Measurements from ENCODE around the gene AOPEP.

Gene AOPEP

DNA sequence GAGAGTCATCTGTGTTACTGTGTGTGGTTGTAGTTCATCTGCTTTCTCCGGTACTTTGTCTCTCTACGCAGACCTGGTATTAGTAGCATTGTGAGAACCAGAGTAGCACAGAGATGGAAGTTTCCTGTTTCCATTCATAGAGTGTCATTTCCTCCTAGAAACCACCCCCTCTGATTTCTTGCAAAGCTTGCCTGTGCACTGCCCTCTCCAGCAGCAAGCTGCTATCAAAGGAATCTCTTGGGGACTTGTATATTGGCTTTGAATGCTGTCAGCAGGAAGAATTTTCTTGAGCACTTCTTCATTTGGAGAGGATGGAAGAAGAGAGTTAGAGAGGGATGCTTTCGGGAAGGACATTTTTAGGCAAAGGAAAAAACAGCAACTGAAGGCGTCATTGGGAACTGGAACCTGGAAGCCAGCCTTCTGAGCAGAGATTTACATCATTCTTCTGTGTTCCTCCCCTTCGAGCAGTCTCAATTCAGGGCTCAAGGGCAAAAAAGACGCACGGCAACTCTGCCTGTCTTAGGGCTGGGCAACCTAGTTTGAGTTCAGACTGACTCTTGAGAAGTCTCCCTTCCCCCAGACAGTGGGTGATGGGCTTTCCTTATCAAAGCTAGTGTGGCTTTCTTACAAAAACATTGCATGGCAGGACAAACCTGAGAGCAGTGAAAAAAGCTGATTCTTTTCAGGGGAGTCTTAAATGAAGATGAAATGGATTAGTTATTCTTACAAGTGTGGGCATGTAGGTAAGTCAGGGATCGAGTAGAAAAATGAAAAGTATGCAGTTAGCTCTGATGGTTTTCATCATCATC, 226.3 kb downstream of the AOPEP start:
- Histone ChIP-seq H4K20me1 (ENCODE audit: insufficient read depth, low read length) (no peaks in the 10 kb centered on the region), H3K79me2 (ENCODE audit: insufficient read depth, low read length) (no peaks in the 10 kb centered on the region), H3K9ac (ENCODE audit: low read length) (no peak overlapping the region), H3K27ac (ENCODE audit: low read depth, low read length, poor library complexity, severe bottlenecking) (no peak overlapping the region), H3K4me3 (ENCODE audit: low read depth, low read length, poor library complexity, severe bottlenecking) (no peak overlapping the region), H3K4me2 (ENCODE audit: low read length) (peak overlapping the region; percentile 13; the same call in 1 of the 2 replicates), H3K9me3 (ENCODE audit: low read length) (no peaks in the 10 kb centered on the region), H3K4me1 (ENCODE audit: insufficient read depth, low read length, severe bottlenecking) (peaks cover 8% of the 10 kb centered on the region), H3K36me3 (ENCODE audit: insufficient read depth, low read length) (peaks cover 12% of the 10 kb centered on the region; the same call in 1 of the 2 replicates), H2AFZ (ENCODE audit: low read length) (no peak overlapping the region), H3K9me2 (ENCODE audit: low read depth, low read length) (no peaks in the 10 kb centered on the region), H3K27me3 (ENCODE audit: insufficient read depth, low read length) (no peaks in the 10 kb centered on the region), H3F3A (ENCODE audit: insufficient read depth, low read length) (no peaks in the 10 kb centered on the region)
- TF ChIP-seq, protein P1, sequence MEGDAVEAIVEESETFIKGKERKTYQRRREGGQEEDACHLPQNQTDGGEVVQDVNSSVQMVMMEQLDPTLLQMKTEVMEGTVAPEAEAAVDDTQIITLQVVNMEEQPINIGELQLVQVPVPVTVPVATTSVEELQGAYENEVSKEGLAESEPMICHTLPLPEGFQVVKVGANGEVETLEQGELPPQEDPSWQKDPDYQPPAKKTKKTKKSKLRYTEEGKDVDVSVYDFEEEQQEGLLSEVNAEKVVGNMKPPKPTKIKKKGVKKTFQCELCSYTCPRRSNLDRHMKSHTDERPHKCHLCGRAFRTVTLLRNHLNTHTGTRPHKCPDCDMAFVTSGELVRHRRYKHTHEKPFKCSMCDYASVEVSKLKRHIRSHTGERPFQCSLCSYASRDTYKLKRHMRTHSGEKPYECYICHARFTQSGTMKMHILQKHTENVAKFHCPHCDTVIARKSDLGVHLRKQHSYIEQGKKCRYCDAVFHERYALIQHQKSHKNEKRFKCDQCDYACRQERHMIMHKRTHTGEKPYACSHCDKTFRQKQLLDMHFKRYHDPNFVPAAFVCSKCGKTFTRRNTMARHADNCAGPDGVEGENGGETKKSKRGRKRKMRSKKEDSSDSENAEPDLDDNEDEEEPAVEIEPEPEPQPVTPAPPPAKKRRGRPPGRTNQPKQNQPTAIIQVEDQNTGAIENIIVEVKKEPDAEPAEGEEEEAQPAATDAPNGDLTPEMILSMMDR (IDR thresholded peaks at IDR 0.05; ENCODE audit: low read length): no peak
- TF ChIP-seq EZH2 (IDR thresholded peaks at IDR 0.05; ENCODE audit: borderline replicate concordance, low read length): no peak

DNA sequence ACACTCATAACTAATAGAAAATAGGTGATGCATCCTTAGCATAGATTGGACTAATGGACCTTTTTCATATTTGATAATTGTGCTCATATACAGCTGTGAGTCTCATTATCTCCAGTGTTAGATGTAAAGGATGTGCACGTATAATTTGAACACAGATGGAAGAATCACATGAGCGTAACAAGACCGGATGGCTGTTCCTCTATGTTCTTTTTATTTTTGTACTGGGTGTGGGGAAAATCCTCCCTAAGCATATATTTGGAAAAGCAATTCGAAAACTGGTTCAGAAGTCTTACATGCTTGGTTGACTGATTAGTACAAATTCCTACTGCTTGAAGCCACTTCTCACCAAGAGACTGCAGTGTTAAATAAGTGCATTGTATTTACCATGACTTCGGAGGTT, 230.2 kb downstream of the AOPEP start:
- H3K4me1 ChIP-seq (ENCODE audit: insufficient read depth, low read length, severe bottlenecking): peaks cover 8% of the 10 kb centered on the region
- H3K9ac ChIP-seq (ENCODE audit: low read length): no peak overlapping the region
- no peak overlapping the region for H3K4me3 ChIP-seq (ENCODE audit: low read depth, low read length, poor library complexity, severe bottlenecking)
- H3K27ac ChIP-seq (ENCODE audit: low read depth, low read length, poor library complexity, severe bottlenecking): no peak overlapping the region
- no peaks in the 10 kb centered on the region for H3F3A ChIP-seq (ENCODE audit: insufficient read depth, low read length)
- H3K27me3 ChIP-seq (ENCODE audit: insufficient read depth, low read length): no peaks in the 10 kb centered on the region
- no peaks in the 10 kb centered on the region for H3K9me2 ChIP-seq (ENCODE audit: low read depth, low read length)
- H3K79me2 ChIP-seq (ENCODE audit: insufficient read depth, low read length): no peaks in the 10 kb centered on the region
- H4K20me1 ChIP-seq (ENCODE audit: insufficient read depth, low read length): no peaks in the 10 kb centered on the region
- H3K4me2 ChIP-seq (ENCODE audit: low read length): no peak overlapping the region
- H3K36me3 ChIP-seq (ENCODE audit: insufficient read depth, low read length): peaks cover 12% of the 10 kb centered on the region; the same call in 1 of the 2 replicates
- no peak for TF ChIP-seq EZH2 (IDR thresholded peaks at IDR 0.05; ENCODE audit: borderline replicate concordance, low read length)
- TF ChIP-seq, protein P1 (IDR thresholded peaks at IDR 0.05; ENCODE audit: low read length): no peak
- H3K9me3 ChIP-seq (ENCODE audit: low read length): no peaks in the 10 kb centered on the region
- no peak overlapping the region for H2AFZ ChIP-seq (ENCODE audit: low read length)

DNA sequence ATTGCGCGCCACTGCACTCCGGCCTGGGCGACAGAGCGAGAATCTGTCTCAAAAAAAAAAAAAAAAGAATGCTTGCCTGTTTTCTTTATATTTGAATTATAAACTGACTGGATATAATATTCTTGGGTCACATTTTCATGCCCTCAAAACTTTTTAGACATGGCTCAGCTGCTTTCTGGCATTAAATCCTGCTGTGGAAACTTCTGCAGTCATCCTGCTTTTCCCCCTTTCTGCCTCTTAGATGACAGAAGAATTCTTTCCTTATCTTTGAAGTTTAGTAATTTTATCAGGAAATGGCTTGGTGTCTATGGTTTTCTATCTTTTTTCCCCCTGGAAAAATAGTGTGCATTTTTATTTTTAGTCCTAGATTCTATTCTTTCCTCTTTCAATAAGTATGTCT, 234.5 kb downstream of the AOPEP start:
- H3K27me3 ChIP-seq (ENCODE audit: insufficient read depth, low read length): no peaks in the 10 kb centered on the region
- no peak overlapping the region for H3K27ac ChIP-seq (ENCODE audit: low read depth, low read length, poor library complexity, severe bottlenecking)
- H3K4me3 ChIP-seq (ENCODE audit: low read depth, low read length, poor library complexity, severe bottlenecking): no peak overlapping the region
- H3K79me2 ChIP-seq (ENCODE audit: insufficient read depth, low read length): no peaks in the 10 kb centered on the region
- no peak overlapping the region for H3K9ac ChIP-seq (ENCODE audit: low read length)
- H3K4me2 ChIP-seq (ENCODE audit: low read length): no peak overlapping the region
- no peaks in the 10 kb centered on the region for H3K9me2 ChIP-seq (ENCODE audit: low read depth, low read length)
- H3F3A ChIP-seq (ENCODE audit: insufficient read depth, low read length): no peaks in the 10 kb centered on the region
- no peak overlapping the region for H2AFZ ChIP-seq (ENCODE audit: low read length)
- H3K4me1 ChIP-seq (ENCODE audit: insufficient read depth, low read length, severe bottlenecking): no peaks in the 10 kb centered on the region
- peaks cover 8% of the 10 kb centered on the region; the same call in 1 of the 2 replicates for H3K36me3 ChIP-seq (ENCODE audit: insufficient read depth, low read length)
- no peaks in the 10 kb centered on the region for H4K20me1 ChIP-seq (ENCODE audit: insufficient read depth, low read length)
- H3K9me3 ChIP-seq (ENCODE audit: low read length): no peaks in the 10 kb centered on the region
- TF ChIP-seq EZH2 (IDR thresholded peaks at IDR 0.05; ENCODE audit: borderline replicate concordance, low read length): no peak
- TF ChIP-seq, protein P1 (IDR thresholded peaks at IDR 0.05; ENCODE audit: low read length): no peak

All from OCI-LY1 (cell line).